GM19438 (cell line): ENCODE measurements around the gene MRPS34.

Experiments used
- ATAC-seq: cut with Tn5 transposase; IDR thresholded peaks from one replicate; pipeline ENCODE4 v1.9.1; 2021; ENCODE audit warnings: low read depth; ENCODE audit not compliant: unreplicated experiment

The MRPS34 gene

DNA sequence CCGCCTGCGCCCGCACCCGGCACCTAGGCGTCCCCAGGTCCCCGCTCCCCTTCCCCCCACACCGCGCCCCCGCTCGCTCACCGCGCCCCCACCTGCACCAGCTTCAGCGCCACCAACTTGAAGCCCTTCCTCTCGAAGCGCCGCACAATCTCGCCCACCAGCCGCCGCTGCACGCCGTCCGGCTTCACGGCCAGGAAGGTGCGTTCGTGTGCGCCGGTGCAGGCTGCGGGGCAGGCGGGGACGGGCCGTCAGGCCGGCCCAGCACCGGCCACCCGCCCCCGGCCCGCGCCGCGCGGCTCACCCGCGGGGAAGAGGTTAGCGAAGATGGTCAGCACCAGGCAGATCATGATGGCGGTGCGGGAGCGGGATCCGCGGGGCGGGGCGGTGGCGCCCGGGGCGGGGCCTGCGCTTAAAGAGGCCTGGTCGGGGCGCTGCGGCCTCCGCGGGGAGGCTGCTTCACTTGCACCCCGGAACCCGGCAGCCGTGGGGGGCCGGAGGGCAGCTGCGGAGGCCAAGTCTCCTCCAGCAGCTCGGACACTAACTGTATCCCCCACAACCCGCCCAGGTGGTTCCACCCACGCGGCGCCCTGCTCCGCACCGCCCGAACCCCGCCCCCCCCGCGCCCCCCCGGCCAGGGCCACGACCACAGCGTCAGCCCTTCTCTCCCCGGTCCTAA, 1.6 kb downstream of the MRPS34 start, which contains the start of gene NME3:
Gene NME3, minus strand, starts transcription at position 356 of the 676 bp plus-strand sequence. Its CDS starts 9 bp downstream, at position 347.
- no peak for ATAC-seq

DNA sequence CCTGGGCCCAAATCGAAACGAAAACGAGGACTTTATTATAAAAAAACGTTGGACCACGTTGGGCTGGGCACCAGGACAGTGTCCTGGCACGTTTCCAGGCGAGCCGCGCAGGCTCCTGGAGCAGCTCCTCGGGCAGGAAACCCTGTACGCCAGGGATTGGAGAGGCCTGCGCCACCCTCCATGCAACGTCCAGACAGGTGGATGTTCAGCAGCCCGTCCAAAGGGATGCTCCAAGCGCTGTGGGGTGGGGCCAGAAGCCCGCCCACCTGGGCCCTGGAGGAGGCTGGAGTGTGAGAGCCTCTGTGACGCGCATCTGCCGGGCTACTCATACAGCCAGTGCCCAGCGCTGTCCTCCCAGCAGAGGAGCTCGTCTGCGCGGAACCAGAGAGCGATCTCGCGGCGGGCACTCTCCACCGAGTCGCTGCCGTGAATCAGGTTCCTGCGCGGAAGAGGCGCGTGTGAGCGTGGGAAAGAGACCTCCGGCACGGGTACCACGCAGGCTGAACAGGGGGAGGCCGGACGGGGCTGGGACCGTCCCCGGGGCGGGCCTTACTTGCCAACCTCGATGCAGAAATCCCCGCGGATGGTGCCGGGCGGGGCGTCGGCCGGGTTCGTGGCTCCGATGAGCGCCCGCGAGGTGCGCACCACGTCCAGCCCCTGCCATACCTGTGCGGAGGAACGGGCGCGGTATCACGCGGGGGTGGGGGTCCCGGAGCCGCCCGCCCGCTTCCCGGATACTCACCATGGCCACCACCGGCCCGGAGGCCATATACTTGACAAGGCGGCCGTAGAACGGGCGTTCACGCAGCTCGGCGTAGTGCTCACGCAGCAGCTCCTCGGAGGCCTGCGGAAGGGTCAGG, 2.4 kb downstream of the MRPS34 start:
- ATAC-seq: no peak

- ATAC-seq: no peak
Measured at GRCh38 chr16:1769402-1770300, 3.3 kb downstream of the MRPS34 start.

GRCh38 chr16:1768767-1769401, 4.0 kb downstream of the MRPS34 start:
- no peak for ATAC-seq

DNA sequence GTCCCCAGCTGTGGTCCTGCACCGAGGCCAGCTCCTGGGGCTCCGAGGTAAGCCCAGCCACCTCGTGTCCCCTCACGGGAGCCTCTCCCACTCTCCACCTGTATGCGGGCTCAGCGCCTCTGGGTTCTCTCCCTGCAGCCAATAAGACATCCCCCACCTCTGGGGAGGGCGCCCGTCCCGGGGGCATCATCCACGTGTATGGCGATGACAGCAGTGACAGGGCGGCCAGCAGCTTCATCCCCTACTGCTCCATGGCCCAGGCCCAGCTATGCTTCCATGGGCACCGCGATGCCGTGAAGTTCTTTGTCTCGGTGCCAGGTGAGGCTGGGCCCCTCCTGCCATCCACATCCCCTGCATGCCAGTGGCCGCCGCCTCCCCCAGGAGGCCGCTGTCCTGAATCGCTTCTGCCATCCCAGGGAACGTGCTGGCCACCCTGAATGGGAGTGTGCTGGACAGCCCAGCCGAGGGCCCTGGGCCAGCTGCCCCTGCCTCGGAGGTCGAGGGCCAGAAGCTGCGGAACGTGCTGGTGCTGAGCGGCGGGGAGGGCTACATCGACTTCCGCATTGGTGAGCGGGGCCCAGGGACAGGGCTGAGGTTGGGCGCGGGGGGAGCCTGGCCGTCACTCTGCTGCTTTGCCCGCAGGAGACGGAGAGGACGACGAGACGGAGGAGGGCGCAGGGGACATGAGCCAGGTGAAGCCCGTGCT, 4.7 kb downstream of the MRPS34 start:
- ATAC-seq: no peak

GRCh38 chr16:1767116-1767994, 5.6 kb downstream of the MRPS34 start:
- no peak for ATAC-seq

GRCh38 chr16:1766701-1767100, 6.2 kb downstream of the MRPS34 start:
- ATAC-seq: no peak

DNA sequence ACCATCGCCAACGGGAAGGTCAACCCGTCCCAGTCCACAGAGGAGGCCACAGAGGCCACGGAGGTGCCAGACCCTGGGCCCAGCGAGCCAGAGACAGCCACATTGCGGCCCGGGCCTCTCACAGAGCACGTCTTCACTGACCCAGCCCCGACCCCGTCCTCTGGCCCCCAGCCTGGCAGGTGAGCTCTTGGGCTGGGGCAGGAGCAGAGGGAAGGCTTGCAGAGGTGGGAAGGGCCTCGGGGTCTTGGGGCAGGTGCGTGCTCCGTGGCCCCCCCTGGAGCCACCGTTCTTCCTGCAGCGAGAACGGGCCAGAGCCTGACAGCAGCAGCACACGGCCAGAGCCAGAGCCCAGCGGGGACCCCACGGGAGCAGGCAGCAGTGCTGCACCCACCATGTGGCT, 6.7 kb downstream of the MRPS34 start:
- no peak for ATAC-seq

DNA sequence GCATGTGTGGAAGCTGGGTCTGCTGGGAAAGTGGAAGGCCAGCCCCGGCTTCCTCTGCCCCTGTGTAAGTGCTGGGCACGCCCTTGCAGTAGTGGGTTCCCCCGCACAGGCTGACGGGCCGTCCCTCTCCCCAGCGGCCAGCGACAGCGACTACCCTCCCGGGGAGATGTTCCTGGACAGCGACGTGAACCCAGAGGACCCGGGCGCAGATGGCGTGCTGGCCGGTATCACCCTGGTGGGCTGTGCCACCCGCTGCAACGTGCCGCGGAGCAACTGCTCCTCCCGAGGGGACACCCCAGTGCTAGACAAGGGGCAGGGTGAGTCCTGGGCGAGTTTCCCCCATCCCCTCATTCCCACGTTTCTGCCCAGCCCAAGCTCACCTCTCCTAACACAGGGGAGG, 7.1 kb downstream of the MRPS34 start:
- no peak for ATAC-seq

DNA sequence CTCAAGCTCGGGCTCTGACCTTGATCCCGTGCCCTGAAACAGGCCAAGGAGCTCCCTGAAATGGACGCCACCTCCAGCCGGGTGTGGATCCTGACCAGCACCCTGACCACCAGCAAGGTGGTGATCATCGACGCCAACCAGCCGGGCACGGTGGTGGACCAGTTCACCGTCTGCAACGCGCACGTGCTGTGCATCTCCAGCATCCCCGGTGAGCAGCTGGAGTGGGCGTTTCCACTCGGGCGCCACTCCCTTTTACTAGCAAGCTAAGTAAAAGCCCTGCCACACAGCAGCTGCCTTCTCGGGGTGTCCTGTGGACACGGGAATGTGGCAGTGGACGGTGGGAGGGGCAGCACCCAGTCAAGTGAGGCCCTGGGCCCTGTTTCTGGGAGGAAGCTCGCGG, 8.0 kb downstream of the MRPS34 start:
- ATAC-seq: no peak

GRCh38 chr16:1763521-1764511, 9.1 kb downstream of the MRPS34 start:
- no peak for ATAC-seq

GRCh38 chr16:1762879-1763520, 9.9 kb downstream of the MRPS34 start:
- ATAC-seq: no peak

- no peak for ATAC-seq
Measured at GRCh38 chr16:1762196-1762878, 10.6 kb downstream of the MRPS34 start.

DNA sequence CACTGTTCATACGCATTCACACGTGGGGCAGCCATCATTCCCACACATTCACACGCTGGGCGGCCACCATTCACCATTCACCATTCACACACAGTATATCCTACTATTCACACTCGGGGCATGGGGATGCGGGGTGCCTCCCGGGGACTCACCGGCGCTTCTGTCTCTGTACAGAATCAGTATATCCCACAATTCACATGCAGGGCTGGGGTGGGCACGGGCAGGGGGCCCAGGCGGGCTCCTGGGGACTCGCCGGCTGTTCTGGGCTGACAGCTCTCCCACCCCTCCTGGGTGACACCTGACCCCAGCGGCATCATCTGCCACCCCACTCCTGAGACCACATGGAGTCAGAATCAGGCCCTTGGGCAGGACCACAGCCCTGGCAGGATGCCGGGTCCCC, 11.2 kb downstream of the MRPS34 start:
- no peak for ATAC-seq

DNA sequence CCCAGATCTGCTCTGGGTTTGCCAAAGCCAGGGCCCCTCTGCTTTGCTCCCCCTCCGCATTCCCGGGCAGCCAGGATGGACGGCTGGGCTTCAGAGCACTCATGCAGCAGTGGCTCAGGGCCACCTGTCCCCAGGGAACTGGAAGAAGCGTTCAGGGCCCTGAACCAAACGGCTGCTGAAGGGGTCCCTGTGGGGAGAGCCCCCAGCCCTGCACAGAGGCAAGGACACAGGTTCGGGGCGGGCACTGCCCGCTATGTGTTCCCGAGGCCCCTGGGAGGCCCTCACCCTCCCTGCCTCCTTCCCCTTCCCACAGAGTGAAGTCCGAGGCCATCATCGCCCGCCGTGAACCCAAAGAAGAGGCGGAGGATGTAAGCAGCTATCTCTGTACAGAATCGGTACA, 12.0 kb downstream of the MRPS34 start:
- no peak for ATAC-seq

DNA sequence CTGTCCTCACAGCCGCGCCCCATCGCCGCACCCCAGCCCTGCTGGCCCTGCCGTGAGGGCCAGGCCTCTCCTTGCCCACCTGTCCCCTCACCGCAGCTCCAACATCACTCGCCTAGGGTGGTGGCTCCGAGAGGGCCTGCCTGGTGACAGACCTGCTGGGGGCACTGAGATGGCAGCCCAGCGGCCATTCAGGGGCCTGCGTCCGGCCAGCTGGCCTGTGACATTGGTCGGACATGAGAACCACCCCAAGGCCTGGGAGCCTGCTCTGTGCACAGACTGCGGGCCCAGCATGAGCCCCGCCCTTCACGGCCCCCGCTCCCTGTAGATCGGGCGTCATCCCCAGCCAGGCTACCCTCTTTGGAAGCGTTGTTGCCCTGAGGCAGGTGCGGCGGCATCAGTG, 13.4 kb downstream of the MRPS34 start:
- no peak for ATAC-seq

- no peak for ATAC-seq
Measured at GRCh38 chr16:1758923-1759322, 14.0 kb downstream of the MRPS34 start.
